ENCODE data around the gene GIGYF2. TPM values are rescaled to one million over a fixed set of nuclear protein-coding genes. Genes with fewer than 3 reads are reported as not detected.

The GIGYF2 gene
- total RNA-seq, 1 experiment from 2014 or later = 55.3 TPM

GRCh38 chr2:232810444-232810843 is 113.3 kb downstream of the GIGYF2 start:
- no peak overlapping the region for H3K27ac Mint-ChIP-seq

More at GRCh38 chr2:232810444-232810843, 113.3 kb downstream of the GIGYF2 start:
- Histone ChIP-seq H3K23ac (ENCODE audit: insufficient read length, low read depth, low read length) (no peak overlapping the region), H2BK20ac (ENCODE audit: low read depth, low read length, poor library complexity, severe bottlenecking) (no peak overlapping the region), H3K27me3 (ENCODE audit: insufficient read depth, low read length) (no peaks in the 10 kb centered on the region), H2AFZ (ENCODE audit: low read length) (no peak overlapping the region), H3K18ac (ENCODE audit: insufficient read length, low read depth, low read length) (no peak overlapping the region), H3K27ac (ENCODE audit: insufficient read length, low read depth, low read length) (no peak overlapping the region), H4K91ac (ENCODE audit: insufficient read length, low read depth, low read length) (no peak overlapping the region), H3K9me3 (ENCODE audit: control insufficient read depth, low read depth, low read length) (no peaks in the 10 kb centered on the region), H3K23me2 (ENCODE audit: insufficient read length, low read depth, low read length, poor library complexity, severe bottlenecking) (no peaks in the 10 kb centered on the region), H4K5ac (ENCODE audit: insufficient read length, low read depth, low read length) (no peak overlapping the region), H3K9ac (ENCODE audit: extremely low read depth, insufficient read length, low read length) (no peak overlapping the region), H2BK5ac (ENCODE audit: insufficient read length, low read length) (no peak overlapping the region), H3K4me1 (ENCODE audit: insufficient read depth, low read length) (no peaks in the 10 kb centered on the region), H3K56ac (ENCODE audit: insufficient read length, low read depth, low read length) (no peak overlapping the region), H2BK120ac (ENCODE audit: low read depth, low read length, poor library complexity, severe bottlenecking) (no peak overlapping the region), H2AK5ac (ENCODE audit: insufficient read length, low read length) (no peak overlapping the region), H3K4ac (ENCODE audit: low read depth, low read length) (no peak overlapping the region), H4K20me1 (ENCODE audit: control insufficient read depth, insufficient read depth, insufficient read length) (no peaks in the 10 kb centered on the region), H3T11ph (ENCODE audit: low read length) (no peak overlapping the region), H3K14ac (ENCODE audit: insufficient read depth, low read length) (no peak overlapping the region), H2BK15ac (ENCODE audit: low read depth, low read length) (no peak overlapping the region), H4K8ac (replicated peaks; ENCODE audit: insufficient read length, low read depth, low read length) (no peak overlapping the region), H3K79me1 (ENCODE audit: insufficient read depth, low read depth, low read length, poor library complexity, severe bottlenecking) (no peaks in the 10 kb centered on the region), H2BK12ac (ENCODE audit: insufficient read length, low read depth, low read length) (no peak overlapping the region), H3K79me2 (ENCODE audit: insufficient read depth, low read length) (no peaks in the 10 kb centered on the region), H3K4me2 (ENCODE audit: insufficient read depth, insufficient read length, low read length) (no peak overlapping the region)
- peaks cover 13 to 71% (median 68%) of the 10 kb centered on the region in 3 experiments; a peak in 6 of 7 replicates for H3K36me3 Mint-ChIP-seq (ENCODE audit: insufficient read depth in 1 of 3, low read depth in 3 of 3)
- no peak overlapping the region for H3K4me3 Mint-ChIP-seq
- WGBS (ENCODE audit: extremely low coverage, insufficient read length, low lambda C conversion rate) = no CpG with 5 or more reads among the region's 1 CpG
- no peaks in the 10 kb centered on the region for H3K4me1 Mint-ChIP-seq
- no peak for TF ChIP-seq CTCF (conservative IDR thresholded peaks at IDR 0.05)
- H3K27me3 Mint-ChIP-seq (ENCODE audit: low read depth) = no peaks in the 10 kb centered on the region
- H3K9me3 Mint-ChIP-seq = no peaks in the 10 kb centered on the region
- no peak for DNase-seq

Measured in H9 (cell line).